Measurements from ENCODE around the gene ZCCHC7.

Gene ZCCHC7

DNA sequence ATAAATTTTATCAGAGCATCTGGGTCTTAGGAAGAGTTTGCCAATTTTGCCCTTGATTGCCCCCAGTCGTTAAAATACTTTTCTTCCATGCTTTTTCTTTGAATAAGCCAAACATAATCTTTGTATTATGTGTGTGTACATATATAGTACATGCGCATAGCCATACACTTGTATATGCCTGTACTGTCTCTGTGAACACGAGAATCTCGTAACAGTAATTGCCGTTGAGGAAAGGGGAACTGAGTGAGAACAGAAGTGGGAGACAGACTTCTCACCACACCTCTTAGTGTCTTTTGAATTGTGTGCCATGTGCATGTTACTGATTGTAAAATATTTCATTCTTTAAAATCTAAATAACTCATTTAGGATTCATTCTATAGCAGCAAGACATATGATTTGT, 222.5 kb downstream of the ZCCHC7 start:
- DNase-seq, result no peak

GRCh38 chr9:37343724-37344123, 223.3 kb downstream of the ZCCHC7 start:
- DNase-seq, result no peak

GRCh38 chr9:37345038-37345437, 224.7 kb downstream of the ZCCHC7 start:
- no peak for DNase-seq

DNA sequence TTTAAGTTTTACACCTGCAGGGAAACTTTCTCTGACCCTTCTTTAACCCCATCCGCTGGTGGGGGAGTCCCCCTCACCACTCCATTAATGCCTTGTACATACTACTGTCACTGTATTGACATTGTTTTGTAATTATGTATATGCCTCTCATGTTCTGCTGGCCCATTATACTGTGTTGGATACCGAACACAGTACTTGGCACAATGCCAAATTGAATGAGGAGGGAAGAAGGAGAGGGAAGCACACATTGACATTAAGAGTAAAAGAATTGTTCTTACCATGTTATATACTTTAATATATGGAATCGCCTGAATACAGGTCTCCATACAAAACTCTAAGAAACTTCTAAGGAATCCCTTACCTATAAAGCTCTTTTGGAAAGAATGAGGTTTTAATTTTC, 228.5 kb downstream of the ZCCHC7 start:
- no peak for DNase-seq

GRCh38 chr9:37350486-37351190, 230.3 kb downstream of the ZCCHC7 start:
- DNase-seq, result peak; percentile 54

GRCh38 chr9:37353791-37354190, 233.4 kb downstream of the ZCCHC7 start:
- DNase-seq, result no peak

DNA sequence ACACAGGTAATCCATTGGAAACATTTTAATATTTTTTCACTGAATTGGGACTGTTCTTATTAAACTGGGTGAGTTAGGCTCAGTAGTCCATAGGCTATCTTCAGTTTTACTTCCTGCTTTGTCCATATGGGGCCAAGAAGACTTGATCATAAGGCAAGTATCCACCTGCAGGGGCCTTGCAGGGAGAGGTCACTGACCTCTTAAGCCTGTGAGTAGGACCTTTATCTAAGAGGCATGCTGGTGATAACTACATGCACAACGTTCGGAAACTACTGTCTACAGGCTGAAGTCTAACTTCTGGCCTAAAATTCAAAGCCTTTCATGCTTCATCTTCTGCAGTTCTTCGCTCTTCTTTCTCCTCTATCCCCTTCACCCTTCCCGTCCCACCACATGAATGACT, 242.1 kb downstream of the ZCCHC7 start:
- DNase-seq, result no peak

GRCh38 chr9:37363124-37363523, 242.8 kb downstream of the ZCCHC7 start:
- DNase-seq, result no peak

DNA sequence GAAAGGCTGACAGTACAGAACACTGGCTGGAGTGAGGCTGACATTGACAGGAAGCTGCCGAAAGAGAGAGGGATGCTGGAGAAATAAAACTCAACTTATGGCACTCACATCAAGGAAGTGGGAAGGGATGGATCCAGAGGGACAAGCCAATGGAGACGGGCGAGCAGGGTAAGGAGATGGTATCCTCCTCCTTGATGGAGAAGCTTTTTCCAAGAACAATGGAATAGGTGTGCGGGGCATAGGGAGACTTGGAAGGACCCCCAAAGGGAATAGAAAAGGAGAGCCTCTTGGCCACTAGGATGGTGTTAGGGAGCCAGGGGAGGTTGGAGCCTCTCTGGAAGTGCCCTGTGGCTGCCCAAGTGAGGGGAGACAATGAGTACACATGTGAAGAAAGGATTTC, 243.8 kb downstream of the ZCCHC7 start:
- DNase-seq, result no peak

DNA sequence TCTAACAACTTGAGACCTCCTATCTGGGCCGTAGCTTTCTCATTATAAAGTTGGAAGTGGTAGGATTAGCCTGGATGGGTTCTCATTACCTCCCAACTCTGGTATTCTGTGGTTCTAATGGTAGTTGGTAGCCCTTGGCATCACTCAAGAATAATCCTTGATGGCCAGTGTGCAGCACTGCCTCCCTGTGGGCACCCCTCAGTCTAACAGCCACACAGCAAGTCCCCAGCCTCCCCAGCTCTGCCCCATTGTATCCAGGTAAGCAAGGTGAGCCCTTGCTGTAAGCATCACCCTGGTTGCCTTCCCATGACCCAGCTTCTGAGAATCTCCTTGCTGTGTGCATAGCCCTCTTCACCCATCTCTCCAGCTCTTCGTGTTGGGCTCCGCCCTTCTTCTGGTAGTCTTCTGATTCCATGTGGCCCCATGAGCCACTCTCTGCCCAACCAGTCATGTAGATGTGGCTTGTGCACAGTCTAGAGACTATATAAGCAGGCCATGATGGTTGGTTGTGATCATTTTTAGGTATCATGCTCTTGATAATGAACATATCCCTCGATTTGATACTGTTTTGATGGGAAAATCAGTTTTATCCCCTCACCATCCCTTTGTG, 244.5 kb downstream of the ZCCHC7 start:
- no peak for DNase-seq

DNA sequence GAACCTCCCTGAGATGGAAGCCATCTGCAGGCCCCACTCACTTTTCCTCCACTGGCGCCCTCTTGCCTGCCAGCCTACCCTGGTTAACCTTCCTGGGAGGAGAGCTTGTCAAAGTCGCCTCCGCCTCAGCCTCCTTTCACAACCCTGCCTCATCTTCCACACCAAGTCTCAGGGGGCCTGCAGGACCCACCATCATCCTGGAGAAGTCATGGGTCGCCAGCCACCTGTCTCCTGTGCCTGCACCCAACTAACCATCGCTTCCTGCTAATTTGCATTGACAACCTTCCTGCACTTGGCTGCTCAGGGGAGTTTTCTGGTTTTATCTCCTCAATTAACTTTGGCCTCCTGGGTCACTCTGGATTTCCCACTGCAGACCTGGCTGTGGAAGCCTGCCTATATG, 249.3 kb downstream of the ZCCHC7 start:
- no peak for DNase-seq

GRCh38 chr9:37370282-37370681, 249.9 kb downstream of the ZCCHC7 start:
- DNase-seq, result no peak

GRCh38 chr9:37370968-37371563, 250.7 kb downstream of the ZCCHC7 start:
- no peak for DNase-seq

DNA sequence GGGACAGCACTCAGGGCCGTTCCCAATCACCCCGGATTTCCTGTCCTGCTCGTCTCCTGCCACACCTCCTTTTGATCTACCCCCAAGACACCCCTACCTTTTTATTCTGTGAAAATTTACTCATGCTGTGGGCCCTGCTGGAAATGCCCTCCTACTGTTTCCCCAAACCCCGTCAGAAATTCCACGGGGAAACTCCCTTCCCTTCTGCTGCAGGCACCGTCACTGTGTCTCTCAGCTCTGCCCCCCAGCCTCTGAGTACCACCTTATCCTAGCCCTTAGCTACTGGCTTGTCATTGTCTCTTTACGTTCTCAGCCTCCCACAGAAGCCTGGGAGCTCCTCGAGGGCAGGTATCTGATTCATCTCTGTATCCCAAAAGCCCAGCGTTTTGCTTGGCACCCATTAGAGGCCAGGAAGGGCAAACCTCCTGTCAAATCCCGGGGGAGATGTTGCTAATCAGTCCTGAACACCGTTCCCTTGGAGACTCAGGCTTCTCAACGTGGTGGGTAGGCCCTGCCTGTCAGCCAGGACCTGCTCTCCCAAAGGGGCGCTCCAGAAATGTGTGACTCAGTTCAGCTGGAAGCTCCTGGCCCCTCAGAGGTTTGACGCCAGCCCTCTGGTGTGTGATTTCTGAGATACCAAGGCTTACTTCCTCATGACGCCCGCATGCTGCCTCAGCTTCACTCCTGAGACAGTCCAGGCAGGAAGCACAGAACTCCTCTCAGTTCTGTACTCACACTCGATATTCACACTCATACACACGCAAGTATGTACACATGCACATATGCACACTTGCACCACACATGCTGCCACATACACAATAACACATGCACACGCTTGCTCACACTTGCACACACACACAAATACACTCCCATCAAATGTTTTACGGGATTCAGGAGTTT, 251.4 kb downstream of the ZCCHC7 start:
- DNase-seq, result peak; percentile 83

DNA sequence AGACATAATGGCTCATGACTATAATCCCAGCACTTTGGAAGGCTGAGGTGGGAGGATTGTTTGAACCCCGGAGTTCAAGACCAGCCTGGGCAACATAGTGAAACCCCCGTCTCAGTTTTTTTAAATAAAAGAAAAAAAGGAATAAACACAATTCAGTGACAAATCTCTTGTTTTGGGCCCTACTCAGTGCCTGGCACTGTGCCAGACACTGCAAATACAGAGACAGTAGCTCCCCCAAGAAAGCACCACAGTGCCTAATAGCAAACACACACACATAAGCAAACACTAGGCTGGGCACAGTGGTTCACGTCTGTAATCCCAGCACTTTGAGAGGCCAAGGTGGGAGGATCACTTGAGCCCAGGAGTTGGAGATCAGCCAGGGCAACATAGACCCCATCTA, 252.5 kb downstream of the ZCCHC7 start:
- no peak for DNase-seq

- no peak for DNase-seq
Measured at GRCh38 chr9:37373621-37374020, 253.2 kb downstream of the ZCCHC7 start.

DNA sequence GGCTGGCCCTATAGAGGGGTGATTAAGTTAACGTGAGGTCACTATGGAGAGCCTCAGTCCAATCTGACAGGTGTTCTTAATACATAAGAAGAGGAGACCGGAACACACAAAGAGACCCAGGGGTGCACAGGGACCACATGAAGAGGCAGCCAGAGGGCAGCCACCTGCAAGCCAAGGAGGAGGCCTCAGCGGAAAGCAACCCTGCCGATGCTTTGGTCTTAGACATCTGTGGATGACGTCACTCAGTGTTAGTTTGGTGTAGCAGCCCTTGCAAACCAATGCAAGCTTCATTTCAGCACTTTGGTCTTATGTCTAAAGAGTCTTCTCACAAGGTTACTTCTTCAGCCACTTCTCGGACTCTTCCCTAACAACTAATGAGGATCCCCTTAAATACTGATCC, 254.5 kb downstream of the ZCCHC7 start:
- no peak for DNase-seq

DNA sequence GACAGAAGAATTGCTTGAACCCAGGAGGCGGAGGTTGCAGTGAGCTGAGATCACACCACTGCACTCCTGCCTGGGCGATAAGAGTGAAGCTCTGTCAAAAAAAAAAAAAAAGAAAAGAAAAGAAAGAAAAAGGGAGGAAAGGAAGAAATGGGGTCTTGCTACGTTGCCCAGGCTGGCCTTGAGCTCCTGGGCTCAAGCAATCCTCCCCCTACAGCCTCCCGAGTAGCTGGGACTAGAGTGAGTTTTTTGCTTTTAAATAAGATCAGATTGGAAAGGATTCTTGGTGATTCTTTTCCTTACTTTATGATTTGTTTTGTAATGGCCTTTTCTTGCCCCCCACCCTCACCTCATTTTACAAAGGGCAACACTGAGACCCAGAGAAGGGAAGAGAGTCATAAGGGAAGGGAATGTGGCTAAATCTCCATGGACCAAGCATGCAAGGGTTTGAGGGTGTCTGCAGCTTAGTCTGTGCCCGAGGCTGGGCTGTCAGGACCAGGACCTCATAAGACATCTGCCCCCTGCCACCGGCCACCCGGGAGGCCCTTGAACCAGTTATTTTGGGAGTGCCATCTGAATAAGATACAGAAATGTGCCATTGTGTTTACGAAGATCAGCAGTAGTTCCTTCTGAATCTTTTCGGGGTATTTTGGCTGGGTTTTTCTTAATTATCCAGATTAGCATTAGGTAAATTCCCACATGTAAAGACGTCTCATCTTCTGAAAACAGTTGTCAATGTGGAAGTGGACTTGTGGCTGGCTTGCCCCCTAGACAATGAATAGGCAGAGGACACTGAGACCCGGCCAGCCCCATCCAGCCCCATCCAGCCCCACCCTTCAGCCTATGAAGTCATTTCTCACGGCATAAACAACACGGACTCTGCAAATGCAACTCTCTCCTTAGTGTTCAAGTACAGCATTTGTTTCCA, 257.6 kb downstream of the ZCCHC7 start:
- no peak for DNase-seq

DNA sequence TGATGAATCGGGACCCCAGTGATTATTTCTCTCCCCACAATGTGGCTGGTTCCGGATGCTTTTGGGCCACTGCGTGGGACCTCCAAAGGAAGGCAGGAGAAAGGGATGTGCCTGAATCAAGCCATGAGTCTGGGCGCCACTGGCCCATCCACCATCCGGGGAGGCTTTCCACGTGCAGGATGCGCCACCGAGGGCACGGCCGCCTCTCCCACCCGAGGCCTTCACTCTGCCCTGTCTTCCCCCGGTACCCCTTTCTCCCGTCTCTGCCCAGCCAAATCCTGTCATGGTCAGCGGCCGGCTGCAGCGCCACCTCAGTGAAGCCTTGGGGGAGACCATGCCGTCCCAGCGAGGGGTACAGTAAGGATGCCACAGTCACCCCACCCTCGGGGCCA, 258.2 kb downstream of the ZCCHC7 start:
- no peak for DNase-seq

DNA sequence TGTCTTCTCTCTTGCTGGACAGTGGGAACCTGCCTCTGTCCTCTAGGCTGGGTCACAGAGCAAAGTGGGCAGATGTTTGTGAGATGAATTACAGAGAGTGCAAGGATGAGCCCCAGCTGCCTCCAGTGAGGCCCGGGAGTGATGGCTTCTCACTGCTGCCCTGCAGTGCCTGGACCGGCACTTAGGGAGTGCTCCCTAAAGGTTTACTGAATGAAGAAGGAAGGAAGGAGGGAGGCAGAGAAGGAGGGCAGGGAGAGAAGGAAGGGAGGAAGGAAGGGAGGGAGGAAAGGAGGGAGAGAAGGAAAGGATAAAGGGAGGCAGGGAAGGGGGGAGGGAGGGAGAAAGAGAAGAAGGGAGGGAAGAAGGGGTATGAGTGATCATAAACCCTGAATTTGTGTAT, 259.5 kb downstream of the ZCCHC7 start:
- DNase-seq, result no peak

DNA sequence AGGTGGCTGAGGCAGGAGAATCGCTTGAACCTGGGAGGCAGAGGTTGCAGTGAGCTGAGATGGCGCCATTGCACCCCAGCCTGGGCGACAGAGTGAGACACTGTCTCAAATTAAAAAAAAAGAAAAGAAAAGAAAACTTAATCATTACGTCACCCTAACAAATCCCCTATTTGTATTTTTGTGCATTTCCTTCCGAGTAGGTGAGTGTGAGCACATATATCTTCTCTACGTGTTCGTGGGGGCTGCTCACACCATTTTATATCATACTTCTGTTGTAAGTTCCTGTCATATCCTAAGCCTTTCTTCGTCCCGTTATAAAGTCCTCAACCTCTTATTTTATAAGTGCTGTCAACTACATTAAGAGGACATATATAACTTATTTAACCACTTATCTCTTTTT, 260.2 kb downstream of the ZCCHC7 start:
- DNase-seq, result no peak

- no peak for DNase-seq
Measured at GRCh38 chr9:37381094-37381741, 260.8 kb downstream of the ZCCHC7 start.

Measured in fibroblast of skin of right biceps (primary cell).